Measurements from ENCODE around the gene TCTN3.
"Not testable (repeated sequence)": the region's sequence is repeated elsewhere in the genome, so short reads cannot be mapped to it uniquely, and the experiment has no call there.

The TCTN3 gene

DNA sequence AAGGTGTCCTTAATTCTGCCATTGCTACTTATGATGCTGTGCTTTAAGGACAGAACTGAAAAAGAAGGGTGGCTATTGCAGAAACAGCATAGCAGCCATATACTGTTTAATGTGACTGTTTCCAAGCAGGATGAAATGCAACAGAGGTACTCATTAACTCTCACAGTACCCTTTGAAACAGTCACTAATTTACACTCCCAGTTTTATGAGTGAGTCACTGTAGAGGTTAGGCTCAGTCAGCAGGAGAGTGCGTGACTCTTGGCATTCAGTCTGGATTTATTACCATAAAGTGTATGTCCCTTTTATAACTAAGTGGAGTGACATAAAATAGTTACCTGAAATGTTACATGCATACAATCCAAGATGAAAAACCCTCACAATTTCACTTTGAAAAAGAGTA lies 64.9 kb downstream of the TCTN3 start:
- no peaks in the 10 kb centered on the region for H3K4me1 ChIP-seq (ENCODE audit: control insufficient read depth, insufficient read depth, low read length)
- H3K36me3 ChIP-seq (ENCODE audit: control insufficient read depth, insufficient read depth, low read length), result peaks cover 95% of the 10 kb centered on the region
- H3K27me3 ChIP-seq (ENCODE audit: control insufficient read depth, insufficient read depth, low read length), result no peaks in the 10 kb centered on the region
- no peak overlapping the region for H3K4me3 ChIP-seq (ENCODE audit: low read depth, low read length)
- H3K27ac ChIP-seq (ENCODE audit: low read depth, low read length), result no peak overlapping the region
- H3K9me3 ChIP-seq (ENCODE audit: control insufficient read depth, insufficient read depth, low read length), result no peaks in the 10 kb centered on the region
- no peak overlapping the region for H3K9ac ChIP-seq (ENCODE audit: low read depth, low read length)

- H3K36me3 ChIP-seq (ENCODE audit: control insufficient read depth, insufficient read depth, low read length), result peaks cover 82% of the 10 kb centered on the region
These were observed 67.2 kb downstream of the TCTN3 start for GRCh38 chr10:95626500-95626899.

DNA sequence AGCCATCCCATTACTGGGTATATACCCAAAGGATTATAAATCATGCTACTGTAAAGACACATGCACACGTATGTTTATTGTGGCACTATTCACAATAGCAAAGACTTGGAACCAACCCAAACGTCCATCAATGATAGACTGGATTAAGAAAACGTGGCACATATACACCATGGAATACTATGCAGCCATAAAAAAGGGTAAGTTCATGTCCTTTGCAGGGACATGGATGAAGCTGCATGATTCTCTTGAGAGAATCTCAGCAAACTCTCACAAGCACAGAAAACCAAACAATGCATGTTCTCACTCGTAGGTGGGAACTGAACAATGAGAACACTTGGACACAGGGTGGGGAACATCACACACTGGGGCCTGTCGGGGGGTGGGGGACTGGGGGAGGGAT lies 73.3 kb downstream of the TCTN3 start:
- not testable (repeated sequence) for H3K4me1 ChIP-seq (ENCODE audit: control insufficient read depth, insufficient read depth, low read length); H3K27ac ChIP-seq (ENCODE audit: low read depth, low read length); H3K4me3 ChIP-seq (ENCODE audit: low read depth, low read length); H3K9ac ChIP-seq (ENCODE audit: low read depth, low read length); H3K27me3 ChIP-seq (ENCODE audit: control insufficient read depth, insufficient read depth, low read length); H3K9me3 ChIP-seq (ENCODE audit: control insufficient read depth, insufficient read depth, low read length)
- peaks cover 66% of the 10 kb centered on the region for H3K36me3 ChIP-seq (ENCODE audit: control insufficient read depth, insufficient read depth, low read length)

More at GRCh38 chr10:95626500-95626899, 67.2 kb downstream of the TCTN3 start:
- no peaks in the 10 kb centered on the region for H3K27me3 ChIP-seq (ENCODE audit: control insufficient read depth, insufficient read depth, low read length)
- H3K27ac ChIP-seq (ENCODE audit: low read depth, low read length), result no peak overlapping the region
- H3K4me1 ChIP-seq (ENCODE audit: control insufficient read depth, insufficient read depth, low read length), result no peaks in the 10 kb centered on the region
- no peak overlapping the region for H3K9ac ChIP-seq (ENCODE audit: low read depth, low read length)
- H3K4me3 ChIP-seq (ENCODE audit: low read depth, low read length), result no peak overlapping the region
- H3K9me3 ChIP-seq (ENCODE audit: control insufficient read depth, insufficient read depth, low read length), result no peaks in the 10 kb centered on the region

DNA sequence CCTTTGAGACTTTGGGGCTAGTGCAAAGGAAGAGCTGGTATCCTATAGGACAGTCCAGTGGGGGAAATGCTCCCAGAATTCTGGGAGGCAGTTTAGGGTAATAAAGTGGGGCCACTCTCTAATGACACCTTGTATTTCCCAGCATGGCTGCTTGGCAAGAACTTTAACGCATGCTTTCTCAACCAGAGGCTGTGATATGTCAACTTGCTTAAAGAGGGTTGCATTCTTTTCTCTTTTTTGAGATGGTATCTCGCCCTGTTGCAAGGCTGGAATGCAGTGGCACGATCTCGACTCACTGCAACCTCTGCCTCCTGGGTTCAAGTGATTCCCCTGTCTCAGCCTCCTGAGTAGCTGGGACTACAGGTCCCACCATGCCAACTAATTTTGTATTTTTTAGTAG lies 75.6 kb downstream of the TCTN3 start:
- Histone ChIP-seq H3K36me3 (ENCODE audit: control insufficient read depth, insufficient read depth, low read length) (peaks cover 74% of the 10 kb centered on the region), H3K4me3 (ENCODE audit: low read depth, low read length) (no peak overlapping the region), H3K27ac (ENCODE audit: low read depth, low read length) (no peak overlapping the region)

DNA sequence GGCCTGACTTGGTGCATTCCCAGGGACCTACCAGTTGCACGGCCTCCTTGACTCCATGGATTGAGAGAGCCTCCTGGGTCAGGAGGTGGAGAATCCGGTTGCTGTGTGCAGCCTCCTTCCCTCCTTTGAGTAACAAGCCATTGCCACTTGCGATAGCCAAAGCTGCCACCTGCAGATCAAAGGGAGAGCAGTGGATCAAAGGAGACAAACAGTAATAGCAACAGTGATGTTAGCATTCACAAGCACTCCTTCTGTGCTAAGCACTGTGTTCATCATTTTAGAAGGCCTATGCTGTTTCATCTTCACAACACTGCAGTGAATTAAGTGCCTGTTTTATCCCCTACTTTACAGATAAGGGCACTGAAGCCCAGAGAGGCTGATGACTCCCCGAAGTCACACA lies 77.3 kb downstream of the TCTN3 start:
- no peaks in the 10 kb centered on the region for H3K27me3 ChIP-seq (ENCODE audit: control insufficient read depth, insufficient read depth, low read length)
- H3K27ac ChIP-seq (ENCODE audit: low read depth, low read length), result no peak overlapping the region
- H3K4me3 ChIP-seq (ENCODE audit: low read depth, low read length), result no peak overlapping the region
- H3K9me3 ChIP-seq (ENCODE audit: control insufficient read depth, insufficient read depth, low read length), result no peaks in the 10 kb centered on the region
- no peak overlapping the region for H3K9ac ChIP-seq (ENCODE audit: low read depth, low read length)
- peaks cover 81% of the 10 kb centered on the region for H3K36me3 ChIP-seq (ENCODE audit: control insufficient read depth, insufficient read depth, low read length)
- no peaks in the 10 kb centered on the region for H3K4me1 ChIP-seq (ENCODE audit: control insufficient read depth, insufficient read depth, low read length)

More for the DNA sequence above, 75.6 kb downstream of the TCTN3 start:
- Histone ChIP-seq H3K4me1 (ENCODE audit: control insufficient read depth, insufficient read depth, low read length) (no peaks in the 10 kb centered on the region), H3K9ac (ENCODE audit: low read depth, low read length) (no peak overlapping the region), H3K9me3 (ENCODE audit: control insufficient read depth, insufficient read depth, low read length) (no peaks in the 10 kb centered on the region), H3K27me3 (ENCODE audit: control insufficient read depth, insufficient read depth, low read length) (no peaks in the 10 kb centered on the region)
